HepG2 (cell line): ENCODE results near the gene DHX32. TPM values are rescaled to one million over a fixed set of nuclear protein-coding genes. Genes with fewer than 3 reads are reported as not detected.

Experiments used
- ATAC-seq: fragments of 200-7000 bp; cut with Tn5 transposase; 3 replicates; pipeline ENCODE4 v1.9.1; 2020; ENCODE audit warnings: mild to moderate bottlenecking, moderate library complexity
- BruUV-seq: library from RNA; stranded (reverse); fragments of 400-500 nt; replicated peaks from 2 replicates; lab custom pipeline; 2021; lab: Mats Ljungman, UMichigan
- CTCF ChIA-PET: fragments of 300-600 bp; formaldehyde crosslinking; extraction: SDS; loops from one replicate; lab custom pipeline; 2021; ENCODE audit warnings: low total read pairs, inconsistent platforms, low intra/inter-chr PET ratio; lab: Yijun Ruan, JAX
- POLR2A ChIA-PET: fragments of 350-600 bp; sonication (Branson Sonifier 250); formaldehyde crosslinking; loops from one replicate; lab custom pipeline; 2020; ENCODE audit warnings: antibody characterized with exemption, inconsistent platforms; lab: Yijun Ruan, JAX
- DNase-seq: peaks from one replicate; pipeline ENCODE4 v3.0.0-alpha.2; 2015; ENCODE audit warnings: low spot score
- FAIRE-seq: peaks from 3 replicates; lab custom pipeline; 2011; peaks lifted over from hg19 to GRCh38; lab: Jason Lieb, UNC
- H2AFZ ChIP-seq: one replicate; pipeline ENCODE4 v1.6.1; 2011; ENCODE audit warnings: low read length, inconsistent platforms
- H3K27ac ChIP-seq: fragments of 300-600 bp; 3 replicates; pipeline ENCODE4 v1.8.0; 2011; ENCODE audit warnings: mixed run types, mild to moderate bottlenecking, mixed read lengths, low read length, inconsistent platforms; ENCODE audit not compliant: insufficient read depth; ENCODE audit errors: extremely low read length
- H3K27me3 ChIP-seq, 2 experiments: fragments of 200-600 bp in 1 of 2; 2 replicates in 1 of 2; 3 replicates in 1 of 2; pipeline versions ENCODE4 v1.6.0 to v1.8.0; 2011; ENCODE audit warnings: low read length in 2 of 2, mild to moderate bottlenecking in 2 of 2, moderate library complexity in 2 of 2, inconsistent platforms in 1 of 2; ENCODE audit not compliant: insufficient read depth in 2 of 2, control insufficient read depth in 1 of 2
- H3K36me3 ChIP-seq, 2 experiments: fragments of 200-600 bp in 1 of 2; replicated peaks in 1 of 2; 2 replicates in 1 of 2; 3 replicates in 1 of 2; pipeline versions ENCODE4 v1.5.1 to v1.8.0; 2011; ENCODE audit warnings: low read length in 2 of 2, inconsistent platforms in 1 of 2; ENCODE audit not compliant: insufficient read depth in 2 of 2, control insufficient read depth in 1 of 2
- H3K4me1 ChIP-seq: 2 replicates; pipeline ENCODE4 v1.5.1; 2012; ENCODE audit warnings: low read length, inconsistent platforms; ENCODE audit not compliant: insufficient read depth
- H3K4me2 ChIP-seq: 2 replicates; pipeline ENCODE4 v1.6.0; 2011; ENCODE audit warnings: low read depth, low read length, inconsistent platforms
- H3K4me3 ChIP-seq, 3 experiments: fragments of 200-600 bp in 1 of 3; sonication (generic), shearing (Covaris generic) in 1 of 3; replicated peaks in 1 of 3; 2 replicates each; pipeline ENCODE4 v1.5.1; 2011 to 2016; ENCODE audit warnings: low read length in 3 of 3, inconsistent platforms in 2 of 3, low read depth in 2 of 3, mild to moderate bottlenecking in 2 of 3, control low read depth in 1 of 3, mixed read lengths in 1 of 3; ENCODE audit not compliant: insufficient read depth in 1 of 3
- H3K79me2 ChIP-seq: one replicate; pipeline ENCODE4 v1.6.1; 2011; ENCODE audit warnings: low read length, inconsistent platforms; ENCODE audit not compliant: insufficient read depth
- H3K9ac ChIP-seq: 2 replicates; pipeline ENCODE4 v1.6.0; 2011; ENCODE audit warnings: mild to moderate bottlenecking, low read depth, low read length, inconsistent platforms; ENCODE audit not compliant: insufficient read depth
- H3K9me3 ChIP-seq: 2 replicates; pipeline ENCODE4 v1.5.1; 2012; ENCODE audit warnings: mild to moderate bottlenecking, low read length
- H4K20me1 ChIP-seq: 2 replicates; pipeline ENCODE4 v1.6.0; 2011; ENCODE audit warnings: inconsistent platforms, mild to moderate bottlenecking, low read length, moderate library complexity; ENCODE audit not compliant: insufficient read depth
- DPF2 ChIP-seq: sonication (generic); formaldehyde crosslinking; IDR thresholded peaks from 2 replicates; pipeline ENCODE4 v1.4.0; 2020; ENCODE audit warnings: mild to moderate bottlenecking, low read depth, missing genetic modification reagents, borderline replicate concordance
- FLYWCH1 ChIP-seq: sonication (generic); formaldehyde crosslinking; IDR thresholded peaks from 2 replicates; pipeline ENCODE4 v1.8.1; 2023; ENCODE audit warnings: mild to moderate bottlenecking, missing genetic modification reagents
- KDM6A ChIP-seq: IDR thresholded peaks from 2 replicates; pipeline ENCODE4 v1.6.1; 2016; ENCODE audit warnings: low read depth
- KMT2B ChIP-seq: IDR thresholded peaks from 2 replicates; pipeline ENCODE4 v1.6.1; 2016; ENCODE audit warnings: missing genetic modification reagents, missing compliant biosample characterization
- MAX ChIP-seq: IDR thresholded peaks from 2 replicates; pipeline ENCODE4 v1.6.1; 2012; ENCODE audit warnings: inconsistent platforms
- MIXL1 ChIP-seq: IDR thresholded peaks from 2 replicates; pipeline ENCODE4 v1.6.1; 2016
- MLLT10 ChIP-seq: sonication (generic); formaldehyde crosslinking; IDR thresholded peaks from 2 replicates; pipeline ENCODE4 v1.4.0; 2020; ENCODE audit warnings: missing genetic modification reagents
- PRDM15 ChIP-seq: sonication (generic); formaldehyde crosslinking; IDR thresholded peaks from 2 replicates; pipeline ENCODE4 v1.4.0; 2020; ENCODE audit warnings: missing genetic modification reagents
- PRMT3 ChIP-seq: sonication (generic); formaldehyde crosslinking; IDR thresholded peaks from 2 replicates; pipeline ENCODE4 v1.8.1; 2022; ENCODE audit warnings: low read depth, mild to moderate bottlenecking, moderate library complexity, missing genetic modification reagents, borderline replicate concordance
- SALL1 ChIP-seq: sonication (generic); formaldehyde crosslinking; IDR thresholded peaks from 2 replicates; pipeline ENCODE4 v1.8.0; 2022; ENCODE audit warnings: mild to moderate bottlenecking, missing genetic modification reagents
- SMAD1 ChIP-seq: sonication (generic); formaldehyde crosslinking; IDR thresholded peaks from 2 replicates; pipeline ENCODE4 v1.4.0; 2020; ENCODE audit warnings: missing genetic modification reagents, low read depth, mild to moderate bottlenecking, borderline replicate concordance
- SMAD9 ChIP-seq: sonication (generic); formaldehyde crosslinking; IDR thresholded peaks from 2 replicates; pipeline ENCODE4 v1.5.1; 2020; ENCODE audit warnings: mild to moderate bottlenecking, missing genetic modification reagents
- SMYD3 ChIP-seq: sonication (generic); formaldehyde crosslinking; IDR thresholded peaks from 2 replicates; pipeline ENCODE4 v1.8.1; 2023; ENCODE audit warnings: mild to moderate bottlenecking, missing genetic modification reagents
- TOPORS ChIP-seq: sonication (generic); formaldehyde crosslinking; IDR thresholded peaks from 2 replicates; pipeline ENCODE4 v1.8.0; 2023; ENCODE audit warnings: mild to moderate bottlenecking, missing genetic modification reagents
- U2AF1 ChIP-seq: fragments of 200-400 bp; formaldehyde crosslinking; optimal IDR thresholded peaks from 2 replicates; pipeline ENCODE3; 2017; ENCODE audit warnings: mild to moderate bottlenecking, low read depth, low read length
- ZFY ChIP-seq: sonication (generic); formaldehyde crosslinking; IDR thresholded peaks from 2 replicates; pipeline ENCODE4 v1.4.0; 2020; ENCODE audit warnings: missing genetic modification reagents
- ZNF343 ChIP-seq: sonication (generic); formaldehyde crosslinking; IDR thresholded peaks from 2 replicates; pipeline ENCODE4 v1.4.0; 2020; ENCODE audit warnings: mild to moderate bottlenecking, missing genetic modification reagents
- ZNF773 ChIP-seq: sonication (generic); formaldehyde crosslinking; IDR thresholded peaks from 2 replicates; pipeline ENCODE4 v1.4.0; 2020; ENCODE audit warnings: missing genetic modification reagents, borderline replicate concordance
- WGBS: methylation state at CpG from one replicate; pipeline ENCODE4 v1.1.6; 2017; ENCODE audit warnings: low lambda C conversion rate; 5-methylcytosine and 5-hydroxymethylcytosine counted together
- in situ Hi-C: cut with HindIII; loops from 2 replicates; pipeline ENCODE4 v1.10.0; 2017; ENCODE audit warnings: low pct_unique_long_range_greater_than_20kb; ENCODE audit not compliant: extremely low pct_ligation_motif_present
- intact Hi-C: fragments of 100-400 bp; cut with micrococcal nuclease; formaldehyde crosslinking; loops from one replicate; pipeline ENCODE4 v1.10.0; 2022; ENCODE audit not compliant: unreplicated experiment
- polyA plus RNA-seq, 8 experiments: library from polyadenylated mRNA; depleted of rRNA in 3 of 8; stranded (reverse) in 7 of 8; unstranded in 1 of 8; fragments of >200 nt; fragmentation: Illumina TruSeq in 4 of 8; extraction: Trizol in 4 of 8; gene quantifications; 2 replicates each; pipeline versions ENCODE4 v1.2.1 to v1.2.3, GENCODE V29; 2011 to 2016; ENCODE audit warnings: low read depth in 4 of 8, missing spikeins in 1 of 8, mixed read lengths in 1 of 8; ENCODE audit not compliant: insufficient read depth in 1 of 8
- total RNA-seq, 5 experiments: library from RNA; depleted of rRNA; stranded (reverse); fragments of >200 nt; fragmentation: Illumina TruSeq; extraction: Trizol; gene quantifications; 2 replicates each; pipeline ENCODE4 v1.2.3, GENCODE V29; 2016; ENCODE audit warnings: low read depth in 1 of 5

Gene DHX32
- total and polyA plus RNA-seq, 2 of the 13 experiments (the other 11 are each of a cell fraction or from before 2014, with no cell fraction given) = 15.5 to 16.5 TPM

- intact Hi-C loops = no loop called here
- no peak overlapping the region for H3K4me3 ChIP-seq
- H3K9me3 ChIP-seq = no peaks in the 10 kb centered on the region
- no peak for FAIRE-seq
- H3K4me1 ChIP-seq = peaks cover 54% of the 10 kb centered on the region
- peak overlapping the region; percentile 12; the same call in 1 of the 2 replicates for H3K4me2 ChIP-seq
- peaks cover 0 to 8% of the 10 kb centered on the region in 2 experiments; a peak in 2 of 5 replicates for H3K36me3 ChIP-seq
- 92% methylated on average over 6 of the region's 8 CpGs for WGBS
- no peak for DNase-seq
- no peak for ATAC-seq
- H3K27ac ChIP-seq = peak overlapping the region; percentile 57
- CTCF ChIA-PET = no interaction called here
- BruUV-seq = no TSS peak
- H3K27me3 ChIP-seq = no peaks in the 10 kb centered on the region
- POLR2A ChIA-PET = interaction anchor here (1.2 kb wide), 1 partner anchor 11 kb away, joined by 4 read pairs; no protein-coding TSS in a partner anchor
- H3K9ac ChIP-seq = no peak overlapping the region
- no peak overlapping the region for H2AFZ ChIP-seq
- H3K79me2 ChIP-seq = no peaks in the 10 kb centered on the region
- in situ Hi-C loops = no loop called here
- TF ChIP-seq SMAD9 (CRISPR knock-in tag) (no peak), FLYWCH1 (no peak), KMT2B (CRISPR knock-in tag) (no peak), U2AF1 (no peak), SMYD3 (no peak), MIXL1 (CRISPR knock-in tag) (no peak), SALL1 (CRISPR knock-in tag) (no peak), DPF2 (CRISPR knock-in tag) (no peak), MAX (no peak)
- no peaks in the 10 kb centered on the region for H4K20me1 ChIP-seq
These were observed 83.7 kb downstream of the DHX32 start for GRCh38 chr10:125797424-125797823.

GRCh38 chr10:125795637-125796190, 85.4 kb downstream of the DHX32 start:
- no peaks in the 10 kb centered on the region for H3K9me3 ChIP-seq
- no peak overlapping the region for H2AFZ ChIP-seq
- CTCF ChIA-PET = no interaction called here
- POLR2A ChIA-PET = no interaction called here
- in situ Hi-C loops = no loop called here
- no peak overlapping the region for H3K4me3 ChIP-seq
- no peak for FAIRE-seq
- peaks cover 64% of the 10 kb centered on the region for H3K4me1 ChIP-seq
- BruUV-seq = no TSS peak
- WGBS = 85% methylated on average over 7 of the region's 8 CpGs
- intact Hi-C loops = no loop called here
- no peak overlapping the region for H3K4me2 ChIP-seq
- H3K9ac ChIP-seq = no peak overlapping the region
- H3K79me2 ChIP-seq = no peaks in the 10 kb centered on the region
- no peak for DNase-seq
- H3K27ac ChIP-seq = no peak overlapping the region
- peaks cover 4% of the 10 kb centered on the region; the same call in 1 of the 2 replicates for H4K20me1 ChIP-seq
- no peak for ATAC-seq
- no peaks in the 10 kb centered on the region for H3K27me3 ChIP-seq
- peaks cover 4 to 10% of the 10 kb centered on the region in 2 experiments; a peak in 1 of 5 replicates for H3K36me3 ChIP-seq
- no peak for TF ChIP-seq TOPORS
- no peak for TF ChIP-seq PRDM15 (CRISPR knock-in tag)
- TF ChIP-seq ZNF773 (CRISPR knock-in tag) = no peak
- no peak for TF ChIP-seq MLLT10 (CRISPR knock-in tag)
- TF ChIP-seq KDM6A = no peak
- no peak for TF ChIP-seq SMAD1
- no peak for TF ChIP-seq ZFY (CRISPR knock-in tag)
- TF ChIP-seq PRMT3 (CRISPR knock-in tag) = no peak
- no peak for TF ChIP-seq ZNF343
